DND-41 (cell line): ENCODE results near the gene ESR2.

Experiments
- ATAC-seq: fragments of 200-7000 bp; cut with Tn5 transposase; 3 replicates; pipeline ENCODE4 v1.9.1; 2021; ENCODE audit warnings: low read depth; ENCODE audit not compliant: insufficient read depth
- DNase-seq: peaks from one replicate; pipeline ENCODE4 v3.0.0-alpha.2; 2020
- H2AFZ ChIP-seq: 2 replicates; pipeline ENCODE4 v1.6.0; 2012; ENCODE audit warnings: low read depth, low read length
- H3K27ac ChIP-seq: 2 replicates; pipeline ENCODE4 v1.5.1; 2012; ENCODE audit warnings: low read length, inconsistent platforms
- H3K27me3 ChIP-seq: fragments of 200-600 bp; sonication (generic); 2 replicates; pipeline ENCODE4 v1.6.0; 2012; ENCODE audit warnings: low read length, mild to moderate bottlenecking, inconsistent platforms; ENCODE audit not compliant: insufficient read depth, poor library complexity
- H3K36me3 ChIP-seq: 2 replicates; pipeline ENCODE4 v1.5.1; 2012; ENCODE audit warnings: low read length, inconsistent platforms; ENCODE audit not compliant: insufficient read depth
- H3K4me1 ChIP-seq: 2 replicates; pipeline ENCODE4 v1.5.1; 2012; ENCODE audit warnings: mild to moderate bottlenecking, low read length; ENCODE audit not compliant: insufficient read depth
- H3K4me2 ChIP-seq: 2 replicates; pipeline ENCODE4 v1.6.0; 2012; ENCODE audit warnings: mild to moderate bottlenecking, moderate library complexity, low read length, inconsistent platforms; ENCODE audit not compliant: insufficient read depth
- H3K4me3 ChIP-seq, 2 experiments: fragments of 200-600 bp in 1 of 2; shearing (Covaris generic) in 1 of 2; 2 replicates each; pipeline ENCODE4 v1.5.1; 2012 to 2016; ENCODE audit warnings: inconsistent platforms in 2 of 2, low read length in 2 of 2, mild to moderate bottlenecking in 2 of 2, low read depth in 1 of 2, moderate library complexity in 1 of 2
- H3K79me2 ChIP-seq: 2 replicates; pipeline ENCODE4 v1.6.0; 2012; ENCODE audit warnings: low read length, inconsistent platforms; ENCODE audit not compliant: insufficient read depth
- H3K9ac ChIP-seq: 2 replicates; pipeline ENCODE4 v1.6.0; 2012; ENCODE audit warnings: low read depth, mild to moderate bottlenecking, inconsistent platforms, low read length, moderate library complexity
- H3K9me3 ChIP-seq: 2 replicates; pipeline ENCODE4 v1.5.1; 2012; ENCODE audit warnings: low read length, moderate library complexity, mild to moderate bottlenecking, inconsistent platforms; ENCODE audit not compliant: insufficient read depth, severe bottlenecking
- H4K20me1 ChIP-seq: 2 replicates; pipeline ENCODE4 v1.6.0; 2012; ENCODE audit warnings: low read length; ENCODE audit not compliant: insufficient read depth
- CTCF ChIP-seq: IDR thresholded peaks from 2 replicates; pipeline ENCODE4 v1.5.1; 2012; ENCODE audit warnings: borderline replicate concordance, low read length, moderate library complexity, mild to moderate bottlenecking; ENCODE audit not compliant: poor library complexity, severe bottlenecking; ENCODE audit errors: extremely low read depth
- EZH2 ChIP-seq: IDR thresholded peaks from 3 replicates; pipeline ENCODE4 v1.6.1; 2012; ENCODE audit warnings: borderline replicate concordance, low read depth, mild to moderate bottlenecking, moderate library complexity, low read length, inconsistent platforms; ENCODE audit not compliant: severe bottlenecking

ESR2 gene

GRCh38 chr14:64292197-64292596 lies 2.0 kb downstream of the ESR2 start:
- no peak for ATAC-seq
- Histone ChIP-seq H4K20me1 (no peaks in the 10 kb centered on the region), H3K36me3 (no peaks in the 10 kb centered on the region), H3K27me3 (peaks cover 27% of the 10 kb centered on the region), H3K9me3 (no peaks in the 10 kb centered on the region), H3K4me2 (no peak overlapping the region), H3K9ac (no peak overlapping the region), H3K4me1 (peaks cover 19% of the 10 kb centered on the region), H3K4me3 (no peak overlapping the region), H3K27ac (no peak overlapping the region), H2AFZ (no peak overlapping the region), H3K79me2 (no peaks in the 10 kb centered on the region)
- DNase-seq, result no peak
- TF ChIP-seq CTCF, result no peak
- TF ChIP-seq EZH2, result no peak

- H3K27ac ChIP-seq, result no peak overlapping the region
- H3K9ac ChIP-seq, result no peak overlapping the region
- H2AFZ ChIP-seq, result no peak overlapping the region
- peaks cover 19% of the 10 kb centered on the region for H3K27me3 ChIP-seq
- ATAC-seq (no peak), DNase-seq (no peak)
- H3K9me3 ChIP-seq, result no peaks in the 10 kb centered on the region
- no peaks in the 10 kb centered on the region for H4K20me1 ChIP-seq
- H3K4me2 ChIP-seq, result no peak overlapping the region
- H3K4me1 ChIP-seq, result peaks cover 11% of the 10 kb centered on the region
- TF ChIP-seq CTCF (no peak), EZH2 (no peak)
- H3K79me2 ChIP-seq, result no peaks in the 10 kb centered on the region
- H3K4me3 ChIP-seq, result no peak overlapping the region
- H3K36me3 ChIP-seq, result no peaks in the 10 kb centered on the region
Measured at GRCh38 chr14:64289571-64289970, 4.6 kb downstream of the ESR2 start.

- Histone ChIP-seq H3K79me2 (no peaks in the 10 kb centered on the region), H3K36me3 (no peaks in the 10 kb centered on the region), H4K20me1 (no peaks in the 10 kb centered on the region), H3K9ac (no peak overlapping the region), H3K27ac (no peak overlapping the region), H3K4me3 (no peak overlapping the region), H2AFZ (no peak overlapping the region), H3K4me2 (no peak overlapping the region), H3K27me3 (no peaks in the 10 kb centered on the region), H3K4me1 (peaks cover 3% of the 10 kb centered on the region; the same call in 1 of the 2 replicates), H3K9me3 (no peaks in the 10 kb centered on the region)
- ATAC-seq, result peak; percentile 19; the same call in 1 of the 3 replicates
- TF ChIP-seq EZH2, result no peak
- TF ChIP-seq CTCF, result no peak
- no peak for DNase-seq
Measured at GRCh38 chr14:64281805-64282204, 12.4 kb downstream of the ESR2 start.
